SH-SY5Y (cell line): ENCODE data around the gene HEXA.

Source experiments
- GATA2 ChIP-seq: IDR thresholded peaks from 2 replicates; pipeline ENCODE4 v1.6.1; 2011; ENCODE audit warnings: mild to moderate bottlenecking, low read depth, low read length
- GATA3 ChIP-seq: IDR thresholded peaks from 2 replicates; pipeline ENCODE4 v1.6.1; 2011; ENCODE audit warnings: low read depth, mild to moderate bottlenecking, low read length, moderate library complexity

DNA sequence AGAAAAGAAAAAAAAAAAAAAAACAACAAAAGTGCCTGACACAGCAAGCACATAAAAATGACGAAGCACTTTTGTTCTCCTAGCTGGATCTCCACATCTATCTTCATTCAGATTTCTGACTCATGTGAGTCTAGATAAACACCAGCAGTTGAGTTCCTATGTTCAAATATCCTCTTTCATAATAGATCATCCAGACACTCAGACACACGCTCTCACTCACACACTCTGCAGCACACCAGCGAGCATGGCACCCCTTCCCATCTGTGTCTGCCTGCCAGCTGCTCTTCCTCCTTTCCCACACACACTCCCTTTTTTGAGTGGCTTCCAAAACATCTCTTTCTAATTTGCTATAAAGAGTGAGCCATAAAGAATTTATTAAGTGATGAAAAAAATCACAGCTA lies 36.0 kb downstream of the HEXA start:
- no peak for TF ChIP-seq GATA2
- TF ChIP-seq GATA3, result no peak
